ENCODE data around the gene MPST.

Gene MPST

GRCh38 chr22:37001826-37002225 lies 17.7 kb upstream of the MPST start:
- no peak for DNase-seq

GRCh38 chr22:37002633-37003032 lies 16.9 kb upstream of the MPST start:
- DNase-seq, result no peak

GRCh38 chr22:37007651-37008050 lies 11.9 kb upstream of the MPST start:
- DNase-seq, result no peak

GRCh38 chr22:37008365-37008764 lies 11.2 kb upstream of the MPST start:
- DNase-seq, result peak; percentile 33

- DNase-seq, result no peak
Observed at GRCh38 chr22:37009490-37009889, 10.1 kb upstream of the MPST start.

- no peak for DNase-seq
Observed at GRCh38 chr22:37010174-37010573, 9.4 kb upstream of the MPST start.

GRCh38 chr22:37010976-37011375 lies 8.6 kb upstream of the MPST start:
- DNase-seq, result no peak

- DNase-seq, result no peak
Observed at GRCh38 chr22:37011472-37011871, 8.1 kb upstream of the MPST start.

- DNase-seq, result no peak
Observed at GRCh38 chr22:37012262-37012904, 7.2 kb upstream of the MPST start.

- DNase-seq, result no peak
Observed at GRCh38 chr22:37012956-37013355, 6.6 kb upstream of the MPST start.

GRCh38 chr22:37014415-37014806 lies 5.1 kb upstream of the MPST start:
- DNase-seq, result no peak

GRCh38 chr22:37014835-37015586 lies 4.5 kb upstream of the MPST start:
- peak; percentile 21 for DNase-seq

GRCh38 chr22:37015587-37015878 lies 4.0 kb upstream of the MPST start:
- no peak for DNase-seq

- DNase-seq, result no peak
Observed at GRCh38 chr22:37016134-37016910, 3.2 kb upstream of the MPST start.

GRCh38 chr22:37017356-37017755 lies 2.2 kb upstream of the MPST start:
- DNase-seq, result no peak

GRCh38 chr22:37018086-37018814 lies 1.3 kb upstream of the MPST start:
- no peak for DNase-seq

- no peak for DNase-seq
Observed at GRCh38 chr22:37018815-37019308, 680 bp upstream of the MPST start.

GRCh38 chr22:37020192-37020479 lies 594 bp downstream of the MPST start:
- DNase-seq, result peak; percentile 26

- no peak for DNase-seq
Observed at GRCh38 chr22:37021041-37021440, 1.5 kb downstream of the MPST start.

GRCh38 chr22:37021710-37022482 lies 2.4 kb downstream of the MPST start:
- DNase-seq, result peak; percentile 66

- DNase-seq, result no peak
Observed at GRCh38 chr22:37022483-37023337, 3.2 kb downstream of the MPST start.

Data from inflammatory macrophage treated with lipopolysaccharide for 4 hours (primary cell).